ENCODE data around the gene HSPB9.

HSPB9 gene

GRCh38 chr17:42081516-42082129 is 41.0 kb upstream of the HSPB9 start:
- no peak overlapping the region for H3K4me3 ChIP-seq (ENCODE audit: low read length)
- no peak for DNase-seq (ENCODE audit: low read depth)
- no peak for TF ChIP-seq CTCF (conservative IDR thresholded peaks at IDR 0.05; ENCODE audit: low read length)

- no peak overlapping the region for H3K4me3 ChIP-seq (ENCODE audit: low read length)
- no peak for DNase-seq (ENCODE audit: low read depth)
- no peak for TF ChIP-seq CTCF (conservative IDR thresholded peaks at IDR 0.05; ENCODE audit: low read length)
Measured at GRCh38 chr17:42087042-42087701, 35.4 kb upstream of the HSPB9 start.

GRCh38 chr17:42087736-42088705 is 34.6 kb upstream of the HSPB9 start:
- TF ChIP-seq CTCF (conservative IDR thresholded peaks at IDR 0.05; ENCODE audit: low read length): no peak

GRCh38 chr17:42088736-42089135 is 33.9 kb upstream of the HSPB9 start:
- no peak overlapping the region for H3K4me3 ChIP-seq (ENCODE audit: low read length)
- DNase-seq (ENCODE audit: low read depth): no peak
- TF ChIP-seq CTCF (conservative IDR thresholded peaks at IDR 0.05; ENCODE audit: low read length): no peak

More at GRCh38 chr17:42087736-42088705, 34.6 kb upstream of the HSPB9 start:
- H3K4me3 ChIP-seq (ENCODE audit: low read length): no peak overlapping the region
- no peak for DNase-seq (ENCODE audit: low read depth)

- no peak for TF ChIP-seq CTCF (conservative IDR thresholded peaks at IDR 0.05; ENCODE audit: low read length)
- H3K4me3 ChIP-seq (ENCODE audit: low read length): no peak overlapping the region
- DNase-seq (ENCODE audit: low read depth): no peak
Measured at GRCh38 chr17:42090964-42091790, 31.4 kb upstream of the HSPB9 start.

GRCh38 chr17:42092939-42093338 is 29.7 kb upstream of the HSPB9 start:
- DNase-seq (ENCODE audit: low read depth): no peak
- H3K4me3 ChIP-seq (ENCODE audit: low read length): no peak overlapping the region
- no peak for TF ChIP-seq CTCF (conservative IDR thresholded peaks at IDR 0.05; ENCODE audit: low read length)

Measured in AG10803 (cell line).